Sciatic nerve (tissue), 2 donors: ENCODE data around the gene VMAC. TPM values are rescaled to one million over a fixed set of nuclear protein-coding genes. Genes with fewer than 3 reads are reported as not detected.

Source experiments
- ATAC-seq: fragments of 200-7000 bp; cut with Tn5 transposase; one replicate; pipeline ENCODE4 v1.9.1; 2020; ENCODE audit warnings: mild to moderate bottlenecking, moderate library complexity
- DNase-seq: peaks from one replicate; pipeline ENCODE4 v3.0.0-alpha.2; 2020; ENCODE audit warnings: low spot score
- intact Hi-C: fragments of 100-400 bp; cut with DNase I; formaldehyde crosslinking; loops from one replicate; pipeline ENCODE4 v1.14.2; 2022
- total RNA-seq: library from RNA; stranded (reverse); fragmentation: NEBNext Ultra II Directional; extraction: Animal tissue kit (Norgen Biotek cat#: 25700); gene quantifications from one replicate; pipeline ENCODE4 v1.2.1, GENCODE V29; 2021
- donor health status: DM: no; HTN: no; CAD: no.
- donor health status: DM: no; HTN: no; CAD: no.

Gene VMAC
- total RNA-seq, 1 donor from 2014 or later: 7.1 TPM

GRCh38 chr19:5958851-5959122 is 54.1 kb downstream of the VMAC start:
- DNase-seq: no peak
- intact Hi-C loops: no loop called here
- ATAC-seq: no peak

- intact Hi-C loops: no loop called here
- ATAC-seq: no peak
- DNase-seq: no peak
Measured at GRCh38 chr19:5959260-5960004, 54.8 kb downstream of the VMAC start.

Other genes starting within 250 kb of the VMAC start
- 35.9 TPM for gene MICOS13, start 224.4 kb upstream of the VMAC start, total RNA-seq
- gene HSD11B1L, start 223.8 kb upstream of the VMAC start, total RNA-seq: 3.7 TPM
- 601 TPM for gene RPL36, start 214.6 kb upstream of the VMAC start, total RNA-seq
- 48.8 TPM for gene LONP1, start 184.7 kb upstream of the VMAC start, total RNA-seq
- not detected for gene CATSPERD, start 184.2 kb upstream of the VMAC start, total RNA-seq
- 1.0 TPM for gene PRR22, start 120.1 kb upstream of the VMAC start, total RNA-seq
- 27.9 TPM for gene DUS3L, start 113.7 kb upstream of the VMAC start, total RNA-seq
- not detected for gene NRTN, start 99.8 kb upstream of the VMAC start, total RNA-seq
- not detected for gene FUT6, start 65.2 kb upstream of the VMAC start, total RNA-seq
- gene FUT3, start 53.4 kb upstream of the VMAC start, total RNA-seq: not detected
- gene FUT5, start 34.3 kb upstream of the VMAC start, total RNA-seq: 0.18 TPM
- 134 TPM for gene NDUFA11, start 1.1 kb upstream of the VMAC start, total RNA-seq
- gene CAPS, start 9.4 kb downstream of the VMAC start, total RNA-seq: 80.2 TPM
- 76.3 TPM for gene RANBP3, start 73.3 kb downstream of the VMAC start, total RNA-seq
- 12.7 TPM for gene RFX2, start 205.6 kb downstream of the VMAC start, total RNA-seq
- gene ACSBG2, start 230.8 kb downstream of the VMAC start, total RNA-seq: not detected